ENCODE measurements around the gene PRPS1L1.
A peak's percentile ranks its signal among the peaks of the same experiment; 100 is the strongest.

The PRPS1L1 gene

GRCh38 chr7:18037609-18038008 is 10.0 kb upstream of the PRPS1L1 start:
- no peak for FAIRE-seq
- TF ChIP-seq POLR2A (IDR thresholded peaks at IDR 0.05; ENCODE audit: low read depth, low read length), result no peak
- no peak for DNase-seq (ENCODE audit: insufficient read length, low spot score)

GRCh38 chr7:18036783-18037182 is 9.1 kb upstream of the PRPS1L1 start:
- no peak for FAIRE-seq
- no peak for TF ChIP-seq POLR2A (IDR thresholded peaks at IDR 0.05; ENCODE audit: low read depth, low read length)
- no peak for DNase-seq (ENCODE audit: insufficient read length, low spot score)

GRCh38 chr7:18030758-18031157 is 3.1 kb upstream of the PRPS1L1 start:
- peak; percentile 80 for FAIRE-seq
- no peak for TF ChIP-seq POLR2A (IDR thresholded peaks at IDR 0.05; ENCODE audit: low read depth, low read length)
- no peak for DNase-seq (ENCODE audit: insufficient read length, low spot score)

GRCh38 chr7:18020138-18020715 is 7.4 kb downstream of the PRPS1L1 start:
- no peak for TF ChIP-seq POLR2A (IDR thresholded peaks at IDR 0.05; ENCODE audit: low read depth, low read length)
- DNase-seq (ENCODE audit: insufficient read length, low spot score) (no peak), FAIRE-seq (peak; percentile 6)

- TF ChIP-seq POLR2A (IDR thresholded peaks at IDR 0.05; ENCODE audit: low read depth, low read length), result no peak
- FAIRE-seq (peak; percentile 95), DNase-seq (ENCODE audit: insufficient read length, low spot score) (peak; percentile 41)
Measured at GRCh38 chr7:18019555-18019954, 8.1 kb downstream of the PRPS1L1 start.

- DNase-seq (ENCODE audit: insufficient read length, low spot score) (no peak), FAIRE-seq (no peak)
- TF ChIP-seq POLR2A (IDR thresholded peaks at IDR 0.05; ENCODE audit: low read depth, low read length), result no peak
Measured at GRCh38 chr7:18018296-18019215, 9.1 kb downstream of the PRPS1L1 start.

- no peak for TF ChIP-seq POLR2A (IDR thresholded peaks at IDR 0.05; ENCODE audit: low read depth, low read length)
- FAIRE-seq, result no peak
Measured at GRCh38 chr7:18016547-18017444, 10.8 kb downstream of the PRPS1L1 start.

GRCh38 chr7:18013936-18014335 is 13.7 kb downstream of the PRPS1L1 start:
- DNase-seq (ENCODE audit: insufficient read length, low spot score) (no peak), FAIRE-seq (no peak)
- no peak for TF ChIP-seq POLR2A (IDR thresholded peaks at IDR 0.05; ENCODE audit: low read depth, low read length)

More at GRCh38 chr7:18016547-18017444, 10.8 kb downstream of the PRPS1L1 start:
- no peak for DNase-seq (ENCODE audit: insufficient read length, low spot score)

GRCh38 chr7:18004372-18004771 is 23.3 kb downstream of the PRPS1L1 start:
- TF ChIP-seq POLR2A (IDR thresholded peaks at IDR 0.05; ENCODE audit: low read depth, low read length), result no peak
- no peak for FAIRE-seq
- no peak for DNase-seq (ENCODE audit: insufficient read length, low spot score)

GRCh38 chr7:18003286-18003994 is 24.2 kb downstream of the PRPS1L1 start:
- FAIRE-seq (peak; percentile 53), DNase-seq (ENCODE audit: insufficient read length, low spot score) (no peak)
- TF ChIP-seq POLR2A (IDR thresholded peaks at IDR 0.05; ENCODE audit: low read depth, low read length), result no peak

GRCh38 chr7:17998692-17999091 is 29.0 kb downstream of the PRPS1L1 start:
- FAIRE-seq (no peak), DNase-seq (ENCODE audit: insufficient read length, low spot score) (no peak)
- TF ChIP-seq POLR2A (IDR thresholded peaks at IDR 0.05; ENCODE audit: low read depth, low read length), result no peak

GRCh38 chr7:17996442-17997223 is 31.0 kb downstream of the PRPS1L1 start:
- no peak for DNase-seq (ENCODE audit: insufficient read length, low spot score)
- no peak for TF ChIP-seq POLR2A (IDR thresholded peaks at IDR 0.05; ENCODE audit: low read depth, low read length)
- no peak for FAIRE-seq

- peak; percentile 45 for FAIRE-seq
Measured at GRCh38 chr7:17996040-17996439, 31.6 kb downstream of the PRPS1L1 start.

More at GRCh38 chr7:17996040-17996439, 31.6 kb downstream of the PRPS1L1 start:
- no peak for TF ChIP-seq POLR2A (IDR thresholded peaks at IDR 0.05; ENCODE audit: low read depth, low read length)
- no peak for DNase-seq (ENCODE audit: insufficient read length, low spot score)
